SIG-M5 treated with dmso at 0.1 percent for 504 hours (cell line): Measurements from ENCODE around the gene PEX5L.

ENCODE experiments used
- DNase-seq: peaks from one replicate; lab custom pipeline; 2025; ENCODE audit not compliant: unreplicated experiment; lab: John Stamatoyannopoulos, UW

PEX5L gene

DNA sequence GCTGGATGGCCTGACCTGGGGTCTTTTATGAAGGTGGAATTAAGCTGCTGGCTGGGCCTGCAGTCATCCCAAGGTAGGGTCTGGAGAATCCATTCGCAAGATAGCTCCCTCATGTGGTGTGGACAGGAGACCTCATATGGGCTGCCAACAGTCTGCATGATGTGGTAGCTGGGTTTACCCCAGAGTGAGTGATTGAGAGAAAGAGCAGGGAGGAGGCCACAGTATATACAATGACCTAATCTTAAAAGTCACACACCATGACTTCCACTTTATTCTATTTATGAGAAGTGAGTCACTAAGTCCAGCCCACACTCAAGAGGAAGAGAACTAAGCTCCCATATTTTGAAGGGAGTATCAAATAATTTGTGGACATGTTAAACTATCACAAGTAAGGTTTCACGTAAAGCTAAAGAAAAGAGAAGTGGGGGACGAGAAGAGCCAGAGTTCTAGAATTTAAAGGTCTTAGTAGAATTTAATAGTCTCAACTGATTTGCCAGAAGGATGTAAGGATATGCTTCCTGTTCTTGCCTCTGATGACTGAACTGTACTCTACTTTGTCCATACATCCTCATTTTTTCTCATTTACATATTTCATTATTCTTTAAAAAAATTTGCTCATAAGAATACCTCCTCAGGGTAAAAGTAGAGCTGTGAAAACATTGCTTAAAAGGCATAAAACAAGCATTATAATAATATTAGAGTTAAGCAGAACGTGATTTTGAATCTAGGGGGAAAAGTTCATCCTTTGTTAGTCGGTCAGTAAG, 184.4 kb downstream of the PEX5L start:
- peak; percentile 94 for DNase-seq

GRCh38 chr3:179848711-179849110, 188.0 kb downstream of the PEX5L start:
- no peak for DNase-seq

DNA sequence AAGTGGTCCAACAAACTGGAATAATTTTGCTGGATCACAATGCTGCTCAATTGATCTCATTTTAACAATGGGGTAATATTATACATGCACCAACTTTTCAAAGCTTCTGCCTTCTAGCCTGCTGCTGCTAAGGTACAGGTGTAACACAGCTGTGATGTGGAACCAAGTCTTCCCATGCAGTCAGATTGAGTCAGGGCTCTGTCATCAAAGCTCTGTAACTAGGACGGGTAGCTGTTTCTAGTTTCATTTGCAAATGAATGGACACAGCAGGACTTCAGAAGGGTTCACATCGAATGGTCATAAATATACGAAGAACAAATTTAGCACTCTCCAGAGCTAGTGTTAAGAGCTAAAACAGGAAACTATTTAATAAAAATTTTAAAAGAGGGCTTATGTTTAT, 194.7 kb downstream of the PEX5L start:
- no peak for DNase-seq

DNA sequence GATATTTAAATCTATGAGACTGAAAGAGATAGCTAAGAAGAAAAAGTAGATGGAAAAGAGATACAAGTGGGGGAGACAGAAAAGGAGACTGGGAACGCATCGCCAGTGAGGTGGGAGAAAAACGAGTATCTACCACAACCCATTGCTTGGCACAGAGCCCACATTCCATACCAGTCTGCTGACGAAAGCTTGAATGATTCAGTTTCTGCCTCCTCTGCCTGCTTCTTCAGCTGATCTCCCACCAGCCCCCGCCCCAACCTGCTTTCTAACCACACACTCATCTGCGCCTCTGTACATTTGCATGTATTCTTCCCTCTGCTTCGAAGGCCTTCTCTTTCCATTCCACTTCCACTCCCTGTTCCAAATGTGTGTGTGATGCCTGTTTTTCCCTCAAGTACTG, 195.8 kb downstream of the PEX5L start:
- no peak for DNase-seq

GRCh38 chr3:179837374-179837773, 199.4 kb downstream of the PEX5L start:
- peak; percentile 21 for DNase-seq

GRCh38 chr3:179833294-179833693, 203.4 kb downstream of the PEX5L start:
- no peak for DNase-seq

- no peak for DNase-seq
Measured at GRCh38 chr3:179832333-179832854, 204.3 kb downstream of the PEX5L start.

- no peak for DNase-seq
Measured at GRCh38 chr3:179829401-179829800, 207.3 kb downstream of the PEX5L start.

DNA sequence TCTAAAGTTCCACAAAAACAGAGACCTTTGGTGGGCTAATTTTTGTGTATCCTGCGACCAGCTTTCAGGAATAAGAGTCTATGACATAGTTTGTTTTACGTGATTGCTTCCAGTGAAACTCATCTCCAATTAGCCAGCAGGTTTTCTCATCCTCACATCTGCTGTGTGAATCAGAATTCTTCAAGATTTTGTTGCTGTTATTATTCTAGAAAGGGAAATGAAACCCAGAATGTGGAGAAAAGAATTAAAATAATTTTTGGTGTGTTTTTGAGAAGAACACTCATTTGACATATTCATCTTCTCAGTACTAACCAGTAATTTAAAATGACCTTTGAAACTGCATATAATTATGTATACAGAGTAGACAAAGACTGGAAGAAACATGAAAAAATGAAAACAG, 208.0 kb downstream of the PEX5L start:
- DNase-seq = no peak

- no peak for DNase-seq
Measured at GRCh38 chr3:179826247-179826637, 210.5 kb downstream of the PEX5L start.

GRCh38 chr3:179825527-179826246, 211.1 kb downstream of the PEX5L start:
- DNase-seq = no peak

DNA sequence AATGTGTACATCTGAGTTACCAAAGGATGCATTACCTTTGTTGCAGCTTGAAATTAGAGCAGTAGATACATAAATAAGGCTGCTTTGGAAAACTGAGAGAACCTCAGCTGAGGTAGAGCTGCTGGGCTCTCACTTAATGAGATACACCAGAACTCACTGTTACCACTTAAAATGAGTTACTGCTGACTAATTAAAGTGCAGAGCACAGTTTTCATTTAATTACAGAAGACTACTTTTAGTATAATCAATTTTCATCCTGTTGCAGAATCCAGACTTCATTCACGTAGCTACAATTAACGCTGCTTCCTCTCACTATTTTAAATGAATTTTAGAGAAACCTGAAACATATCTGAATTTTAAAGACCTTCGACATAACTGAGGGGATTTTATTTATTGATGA, 214.4 kb downstream of the PEX5L start:
- DNase-seq = no peak

DNA sequence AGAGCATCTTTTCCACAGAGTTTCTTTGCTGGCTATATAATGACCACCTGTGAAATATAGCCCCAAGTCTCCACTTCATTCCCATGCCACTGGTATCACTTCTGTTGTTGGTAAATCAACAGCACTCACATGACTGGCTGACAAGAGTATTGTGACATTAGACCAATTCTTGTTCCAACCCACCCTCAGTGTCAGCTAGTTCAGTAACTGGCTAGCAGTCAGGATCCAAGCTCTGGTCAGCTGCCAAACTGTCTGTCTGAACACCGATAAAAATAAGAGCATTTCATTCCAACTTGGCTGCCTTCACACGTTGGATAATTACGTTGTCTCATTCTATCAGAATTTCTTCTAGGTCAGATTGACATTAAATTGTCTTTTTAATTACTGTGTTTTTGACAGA, 217.4 kb downstream of the PEX5L start:
- no peak for DNase-seq

DNA sequence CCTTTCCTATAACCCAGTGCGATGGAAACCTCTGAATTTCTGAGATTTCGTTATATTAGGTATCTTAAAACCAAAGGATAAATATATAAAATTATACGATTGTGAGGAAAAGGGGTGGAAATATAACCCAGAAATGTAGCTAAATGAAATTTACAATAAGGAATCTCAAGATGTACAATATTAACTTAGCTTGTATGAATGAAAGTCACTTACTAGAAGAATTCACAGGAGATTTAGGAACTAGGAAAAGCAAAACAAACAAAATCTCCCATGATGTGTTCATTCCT, 224.7 kb downstream of the PEX5L start:
- DNase-seq = no peak

DNA sequence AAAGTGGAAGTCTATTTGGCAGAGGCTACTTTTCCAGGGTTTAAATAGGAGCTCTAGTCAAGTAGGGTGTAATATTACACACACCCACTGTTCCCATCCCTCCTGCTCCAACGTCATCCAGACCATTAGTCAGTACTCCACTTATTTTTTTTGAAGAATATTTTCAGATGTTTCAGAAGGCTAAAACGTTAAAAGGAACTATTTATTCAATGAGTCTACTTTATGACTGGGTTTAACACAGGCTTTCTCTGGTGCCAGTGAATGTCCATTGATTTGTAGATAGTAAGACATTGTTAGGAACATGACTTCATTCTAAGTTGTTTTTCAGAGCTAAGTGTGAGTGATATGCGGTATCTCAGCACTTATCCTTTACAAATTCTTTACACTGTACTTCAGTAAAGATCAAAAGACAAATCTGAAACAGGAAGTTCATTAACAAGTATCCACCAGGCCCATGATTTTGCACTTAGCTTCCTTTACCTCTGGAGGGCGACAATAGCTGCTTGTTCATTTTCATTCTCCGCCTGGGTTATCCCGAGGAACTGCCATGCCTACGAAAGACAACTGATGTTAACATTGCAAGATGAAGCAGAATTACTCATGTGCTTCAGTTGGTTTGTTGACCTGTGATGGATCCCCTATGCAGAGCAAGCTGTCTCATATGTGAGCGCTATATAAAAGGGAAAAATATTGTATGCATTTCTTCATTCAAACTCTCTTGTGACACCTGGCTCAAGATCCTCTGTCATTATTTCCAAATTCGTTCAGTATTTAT, 225.2 kb downstream of the PEX5L start:
- DNase-seq = peak; percentile 88

DNA sequence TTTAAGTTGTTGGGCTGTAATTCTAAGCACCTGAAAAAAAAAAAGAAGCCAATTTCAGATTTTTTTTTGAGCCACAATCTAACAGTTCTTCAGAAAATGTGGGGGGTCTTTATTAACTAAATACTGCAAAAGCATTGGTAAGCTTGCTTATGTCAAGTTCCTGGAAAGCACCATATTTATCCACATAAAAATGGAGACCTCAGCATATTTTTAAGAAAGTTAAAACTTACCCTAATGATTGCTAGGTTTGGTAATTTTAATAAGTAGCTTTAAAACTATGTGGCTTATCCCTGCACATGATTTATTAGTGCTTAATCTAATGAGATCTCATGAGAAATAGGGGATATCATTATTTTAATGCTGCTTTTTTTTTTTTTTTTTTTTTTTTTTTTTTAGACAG, 227.1 kb downstream of the PEX5L start:
- DNase-seq = no peak

GRCh38 chr3:179807588-179807987, 229.1 kb downstream of the PEX5L start:
- no peak for DNase-seq

DNA sequence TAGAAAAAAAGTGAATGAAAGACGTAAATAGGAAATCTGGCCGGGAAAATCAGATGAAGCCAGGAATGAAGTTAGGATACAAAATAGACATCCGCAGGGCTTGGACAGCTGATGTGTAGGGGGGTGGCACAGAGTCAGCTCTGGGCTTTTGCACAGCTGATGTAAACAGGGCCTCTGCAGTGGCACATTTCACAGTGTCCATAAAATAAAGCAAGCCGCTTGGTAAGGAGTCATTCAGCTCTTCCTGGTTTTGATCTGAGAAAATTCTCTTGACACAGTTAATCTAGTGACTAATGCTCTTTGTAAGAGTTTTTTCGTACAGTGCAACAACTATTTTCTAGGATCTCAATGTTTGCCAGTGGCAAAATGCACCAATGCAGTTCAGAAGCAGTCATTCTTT, 230.6 kb downstream of the PEX5L start:
- DNase-seq = no peak

DNA sequence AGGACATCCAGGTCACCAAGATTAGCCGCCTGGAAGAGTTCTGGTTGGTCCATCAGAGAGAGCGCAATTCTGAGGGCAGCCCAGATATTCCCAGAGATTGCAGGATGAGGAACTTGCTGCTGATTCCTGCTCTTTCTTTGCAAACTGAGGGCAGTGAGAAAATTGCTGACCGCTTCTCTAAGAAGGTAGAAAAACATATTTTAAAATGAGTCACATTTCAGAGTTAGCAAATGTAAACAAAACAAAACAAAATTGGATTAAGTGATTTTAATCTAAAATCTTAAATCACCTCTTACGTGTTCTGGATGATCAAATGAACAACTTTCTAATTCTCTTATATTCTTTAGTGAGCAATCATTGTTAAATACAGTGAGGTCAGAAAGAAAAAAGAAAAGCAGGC, 234.9 kb downstream of the PEX5L start:
- DNase-seq = no peak

DNA sequence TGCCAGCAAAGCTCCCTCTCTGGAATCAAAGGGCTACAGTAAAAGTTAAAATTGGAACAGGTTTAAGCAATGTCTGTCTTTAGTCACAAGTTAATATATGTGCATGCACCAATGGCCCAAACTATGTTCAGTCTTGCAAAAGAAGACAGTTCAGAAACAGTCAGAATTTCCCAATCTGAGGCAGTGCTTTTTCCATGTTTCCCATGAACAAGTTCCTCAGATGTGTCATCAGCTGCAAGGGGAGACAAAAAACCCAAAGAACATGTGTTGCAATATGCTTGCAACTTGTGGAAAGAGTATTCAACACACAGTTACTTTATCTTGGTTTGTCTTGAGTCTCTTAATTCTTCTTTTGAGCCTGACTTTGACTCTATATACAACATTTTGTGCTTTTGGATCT, 235.5 kb downstream of the PEX5L start:
- DNase-seq = peak; percentile 91

GRCh38 chr3:179797192-179797591, 239.5 kb downstream of the PEX5L start:
- DNase-seq = no peak

DNA sequence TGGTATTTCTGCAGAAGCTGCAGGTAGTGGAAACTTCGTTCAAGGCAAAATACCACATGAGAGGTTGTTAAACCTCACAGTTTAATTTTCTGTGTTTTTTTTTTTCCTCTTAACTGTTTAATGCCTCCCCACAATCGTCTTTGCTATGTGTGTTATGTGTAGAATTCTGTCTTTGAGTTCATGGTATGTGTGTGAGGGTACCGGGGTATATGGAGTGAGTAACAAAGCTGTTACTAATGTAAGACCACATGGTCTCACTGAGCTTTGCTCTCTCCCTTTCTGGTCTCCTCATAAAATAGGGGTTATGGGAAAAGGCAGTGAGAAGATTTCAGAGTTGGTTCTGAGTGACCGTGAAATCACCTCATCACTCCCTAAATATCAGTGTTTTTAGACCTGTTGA, 240.3 kb downstream of the PEX5L start:
- no peak for DNase-seq
